GM21447 (cell line): ENCODE measurements around the gene UBE2O.

Source experiments
- ATAC-seq: cut with Tn5 transposase; IDR thresholded peaks from one replicate; pipeline ENCODE4 v1.9.1; 2021; ENCODE audit not compliant: unreplicated experiment

UBE2O gene

DNA sequence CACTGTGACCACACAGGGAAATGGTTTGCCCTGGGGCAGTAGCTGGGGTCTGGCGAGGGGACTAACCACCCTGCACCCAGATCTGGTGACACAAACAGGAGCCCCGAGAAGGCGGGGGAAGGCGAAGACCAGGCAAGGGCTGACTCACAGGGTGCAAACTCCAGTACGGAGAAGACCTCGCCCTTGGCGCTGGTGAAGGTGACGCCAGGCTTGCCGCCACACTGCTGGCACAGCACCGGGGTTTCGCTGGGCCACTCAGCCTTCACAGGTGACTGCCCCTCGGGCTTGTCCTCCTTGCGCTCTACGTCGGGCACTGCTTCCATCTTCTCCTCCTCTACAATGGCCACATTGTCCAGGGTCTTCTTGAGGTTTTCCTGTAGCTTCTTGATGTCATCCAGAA, 57.0 kb downstream of the UBE2O start:
- ATAC-seq, result no peak

DNA sequence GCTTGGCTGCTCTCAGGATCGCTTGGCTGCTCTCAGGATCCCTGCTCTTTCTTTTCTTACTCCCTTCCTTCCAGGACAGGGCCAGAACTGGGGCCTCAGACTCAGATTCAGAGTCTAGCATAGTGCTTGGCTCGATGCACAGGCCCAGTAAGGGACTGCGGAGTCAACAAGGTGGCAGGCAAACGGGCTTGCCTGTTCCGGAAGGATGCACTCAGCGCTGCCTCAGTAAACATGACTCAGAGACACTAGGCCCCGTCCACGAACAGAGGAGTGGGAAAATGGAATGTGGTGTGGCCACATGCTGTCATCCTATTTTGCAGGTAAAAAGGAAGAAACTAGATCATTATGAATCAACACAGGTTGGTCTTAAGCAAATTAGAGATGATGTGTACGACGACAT, 58.8 kb downstream of the UBE2O start:
- no peak for ATAC-seq

DNA sequence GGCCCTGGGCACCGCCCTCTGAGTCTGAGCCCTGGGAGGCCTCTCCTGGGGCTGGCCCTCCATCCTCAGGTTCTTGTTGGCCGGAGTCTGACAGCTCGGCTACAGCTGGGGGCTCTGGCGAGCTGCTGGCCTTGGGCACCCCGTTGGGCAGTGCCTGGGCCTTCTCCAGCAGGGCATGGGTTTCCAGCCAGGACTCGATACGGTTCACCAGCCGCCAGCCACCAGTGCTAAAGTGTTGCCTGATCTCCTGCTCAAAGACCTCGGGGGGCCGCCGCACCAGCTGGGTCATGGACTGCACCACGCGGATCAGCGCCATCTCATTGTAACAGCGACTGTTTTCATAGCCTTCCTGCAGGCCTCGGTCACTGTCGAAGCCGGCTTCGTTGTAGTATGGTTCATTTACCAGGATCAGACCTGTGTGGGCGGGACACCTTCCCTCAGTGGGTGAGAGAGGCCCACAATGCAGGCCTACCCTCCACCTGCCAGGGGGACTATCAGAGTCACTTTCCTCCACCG, 61.7 kb downstream of the UBE2O start:
- ATAC-seq, result no peak

DNA sequence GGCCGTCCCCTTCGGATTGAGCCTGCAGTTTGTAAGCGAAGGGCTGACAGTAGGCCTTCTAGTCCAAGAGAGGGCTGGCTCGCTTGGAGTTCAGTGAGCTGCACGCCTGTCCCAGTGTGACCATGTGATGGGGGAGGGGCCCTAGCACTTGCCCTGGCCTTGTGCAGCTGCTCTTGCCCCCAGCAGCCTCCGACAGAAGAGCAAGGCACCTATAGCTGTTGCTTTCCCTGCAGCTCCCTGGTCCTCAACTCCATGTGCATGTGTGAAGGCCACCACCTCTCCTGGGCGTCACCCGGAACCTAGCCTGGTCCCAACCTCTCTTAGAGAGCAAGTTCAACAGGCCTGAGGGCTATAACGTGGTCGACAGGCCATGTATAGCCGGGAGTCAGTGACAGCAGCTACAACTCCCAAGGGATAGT, 62.9 kb downstream of the UBE2O start:
- no peak for ATAC-seq

DNA sequence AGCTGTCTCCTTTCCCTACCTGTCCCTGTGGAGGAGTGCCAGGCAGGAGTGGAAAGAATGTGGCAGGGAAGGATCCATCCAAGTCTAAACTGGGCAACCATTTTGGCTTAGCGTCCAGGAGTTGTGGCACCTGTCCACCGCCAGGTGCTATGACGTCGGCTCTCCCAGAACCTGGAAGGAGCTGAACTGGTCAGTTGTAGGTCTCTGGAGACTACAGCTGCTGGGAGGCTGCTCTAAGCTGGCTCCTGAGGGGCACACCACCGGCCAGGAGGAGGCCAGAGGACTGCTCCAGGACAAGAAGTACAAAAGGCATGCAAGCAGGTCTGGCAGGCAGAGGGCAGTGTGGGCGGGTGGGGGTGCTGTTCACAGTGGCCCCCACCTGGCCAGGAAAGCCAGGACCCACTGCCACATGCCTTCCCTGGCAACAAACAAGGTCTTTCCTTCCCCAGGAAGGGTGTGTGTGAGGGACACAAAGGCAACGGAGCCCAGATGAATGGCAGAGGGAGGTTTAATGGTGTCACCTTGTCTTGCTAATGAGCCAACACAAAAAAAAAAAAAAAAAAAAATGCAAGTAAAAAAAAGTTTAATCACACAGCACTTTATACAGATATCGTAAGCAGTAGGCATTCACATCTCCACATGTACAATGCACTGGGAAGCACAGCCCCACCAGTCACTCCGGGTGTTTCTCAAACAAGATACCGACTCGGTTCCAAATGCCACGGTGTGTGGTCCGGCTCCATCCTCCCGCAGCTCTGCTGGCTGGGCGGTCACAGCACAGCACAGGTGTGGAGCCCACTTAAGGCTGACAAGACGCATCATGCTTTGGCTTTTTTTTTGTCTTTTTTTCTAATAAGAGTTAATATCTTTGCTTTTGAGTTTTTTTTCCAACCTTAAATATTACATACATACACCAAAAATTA, 63.7 kb downstream of the UBE2O start:
- ATAC-seq, result no peak

DNA sequence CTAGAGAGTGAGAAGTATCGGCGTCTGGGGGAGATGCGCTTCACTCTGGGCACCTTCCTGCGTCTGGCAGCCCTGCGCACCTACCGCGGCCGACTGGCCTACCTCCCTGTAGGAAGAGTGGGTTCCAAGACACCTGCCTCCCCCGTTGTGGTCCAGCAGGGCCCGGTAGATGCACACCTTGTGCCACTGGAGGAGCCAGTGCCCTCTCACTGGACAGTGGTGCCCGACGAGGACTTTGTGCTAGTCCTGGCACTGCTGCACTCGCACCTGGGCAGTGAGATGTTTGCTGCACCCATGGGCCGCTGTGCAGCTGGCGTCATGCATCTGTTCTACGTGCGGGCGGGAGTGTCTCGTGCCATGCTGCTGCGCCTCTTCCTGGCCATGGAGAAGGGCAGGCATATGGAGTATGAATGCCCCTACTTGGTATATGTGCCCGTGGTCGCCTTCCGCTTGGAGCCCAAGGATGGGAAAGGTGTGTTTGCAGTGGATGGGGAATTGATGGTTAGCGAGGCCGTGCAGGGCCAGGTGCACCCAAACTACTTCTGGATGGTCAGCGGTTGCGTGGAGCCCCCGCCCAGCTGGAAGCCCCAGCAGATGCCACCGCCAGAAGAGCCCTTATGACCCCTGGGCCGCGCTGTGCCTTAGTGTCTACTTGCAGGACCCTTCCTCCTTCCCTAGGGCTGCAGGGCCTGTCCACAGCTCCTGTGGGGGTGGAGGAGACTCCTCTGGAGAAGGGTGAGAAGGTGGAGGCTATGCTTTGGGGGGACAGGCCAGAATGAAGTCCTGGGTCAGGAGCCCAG, 65.8 kb downstream of the UBE2O start:
- ATAC-seq, result no peak

DNA sequence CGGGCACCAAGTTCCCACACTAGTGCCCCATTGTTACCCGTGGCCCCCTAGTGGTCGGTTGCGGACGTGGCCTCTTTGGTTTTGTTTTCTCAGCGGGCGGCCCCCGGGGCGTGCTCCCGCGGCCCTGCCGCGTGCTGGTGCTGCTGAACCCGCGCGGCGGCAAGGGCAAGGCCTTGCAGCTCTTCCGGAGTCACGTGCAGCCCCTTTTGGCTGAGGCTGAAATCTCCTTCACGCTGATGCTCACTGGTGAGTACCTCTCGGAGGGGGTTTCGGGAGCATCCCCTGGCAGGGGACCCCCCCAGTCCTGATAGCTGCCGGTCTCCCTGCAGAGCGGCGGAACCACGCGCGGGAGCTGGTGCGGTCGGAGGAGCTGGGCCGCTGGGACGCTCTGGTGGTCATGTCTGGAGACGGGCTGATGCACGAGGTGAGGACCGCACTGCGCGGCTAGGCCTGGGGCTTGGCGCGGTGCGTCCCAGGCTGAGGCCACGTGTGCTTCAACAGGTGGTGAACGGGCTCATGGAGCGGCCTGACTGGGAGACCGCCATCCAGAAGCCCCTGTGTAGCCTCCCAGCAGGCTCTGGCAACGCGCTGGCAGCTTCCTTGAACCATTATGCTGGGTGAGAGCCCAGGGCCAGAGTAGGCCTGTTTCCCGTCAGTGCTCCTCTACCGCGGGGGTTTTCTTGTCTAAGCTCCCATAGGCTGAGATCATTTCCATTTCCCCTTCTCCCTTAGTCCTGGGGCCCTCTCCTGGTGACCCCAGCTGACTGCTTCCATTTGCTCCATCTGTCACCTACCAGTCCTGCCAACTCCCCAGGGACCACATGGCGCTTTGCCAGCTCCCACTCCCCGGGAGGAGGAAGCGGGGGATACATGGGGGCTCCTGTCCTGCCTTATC, 66.8 kb downstream of the UBE2O start:
- ATAC-seq, result no peak

DNA sequence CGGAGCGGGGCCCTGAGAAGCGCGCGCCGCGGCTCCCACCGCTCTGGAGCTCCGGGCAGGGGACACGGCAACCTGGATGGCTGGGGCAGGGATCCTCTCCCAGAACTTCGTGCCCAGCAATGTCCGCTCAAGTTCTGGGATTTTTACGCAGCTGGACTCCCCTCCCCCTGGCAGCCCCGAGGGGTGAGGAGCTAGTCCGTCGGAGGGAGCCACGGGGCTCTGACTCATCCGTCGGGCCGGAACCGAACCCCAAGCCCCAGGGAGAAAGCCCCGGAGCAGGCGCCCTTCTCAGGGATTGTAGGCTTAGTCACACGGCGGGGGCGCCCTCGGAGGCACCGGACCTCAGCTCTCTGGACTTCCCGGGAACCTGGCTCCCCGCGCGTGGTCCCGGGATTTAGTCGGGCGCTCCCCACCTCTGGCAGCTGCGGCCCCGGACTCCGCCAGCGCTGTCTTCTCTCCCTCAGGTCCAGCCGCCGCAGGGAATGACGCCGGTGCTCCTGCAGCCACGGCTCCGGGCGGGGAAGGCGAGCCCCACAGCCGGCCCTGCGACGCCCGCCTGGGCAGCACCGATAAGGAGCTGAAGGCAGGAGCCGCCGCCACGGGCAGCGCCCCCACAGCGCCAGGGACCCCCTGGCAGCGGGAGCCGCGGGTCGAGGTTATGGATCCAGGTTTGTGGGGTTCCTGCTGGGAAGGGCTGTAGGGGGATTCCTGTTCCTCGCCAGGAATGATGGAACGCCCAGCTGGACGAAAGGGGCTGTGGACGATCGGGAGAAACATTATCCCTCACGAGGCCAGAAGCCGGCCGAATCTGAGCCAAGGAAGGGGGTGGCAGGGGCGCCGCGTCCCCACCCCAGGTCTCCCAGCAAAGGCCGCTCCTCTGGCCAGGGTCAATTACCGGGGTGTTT, 67.7 kb downstream of the UBE2O start:
- no peak for ATAC-seq

DNA sequence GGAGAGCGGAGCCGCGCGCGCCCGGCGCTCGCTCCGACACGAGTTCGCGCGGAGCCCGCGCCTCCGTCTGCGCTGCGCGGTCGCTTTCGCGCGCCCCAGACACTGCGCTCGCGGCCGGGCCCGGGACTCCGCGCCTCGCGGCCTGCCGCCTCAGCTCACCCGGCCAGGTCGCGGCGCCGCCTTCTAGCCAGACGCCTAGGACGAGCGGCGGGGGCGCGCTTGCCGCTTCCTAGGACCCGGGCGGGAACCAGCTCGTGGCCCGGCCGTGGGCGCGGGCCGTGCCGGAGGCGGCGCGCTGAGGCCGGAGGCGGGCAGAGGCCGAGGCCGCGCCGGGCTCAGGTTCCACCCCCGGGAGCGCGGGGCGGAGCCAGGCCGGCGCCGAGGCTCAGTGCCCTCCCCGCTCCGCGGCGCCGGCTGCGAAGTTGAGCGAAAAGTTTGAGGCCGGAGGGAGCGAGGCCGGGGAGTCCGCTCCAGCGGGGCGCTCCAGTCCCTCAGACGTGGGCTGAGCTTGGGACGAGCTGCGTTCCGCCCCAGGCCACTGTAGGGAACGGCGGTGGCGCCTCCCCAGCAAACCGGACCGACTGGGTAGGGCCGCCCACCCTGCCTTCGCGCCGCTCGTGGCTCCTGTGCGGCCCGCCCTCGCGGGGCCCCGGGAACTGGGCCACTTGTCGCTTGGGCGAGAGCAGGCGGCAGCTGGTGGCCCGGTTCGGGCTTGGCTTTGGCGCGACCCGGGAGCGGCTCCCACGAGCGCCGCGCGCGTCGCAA, 68.5 kb downstream of the UBE2O start, which contains the start of gene SPHK1:
Gene SPHK1, plus strand, starts transcription at position 388 of the 765 bp plus-strand sequence. CDS start 1,036 bp downstream, outside the sequence.
- peak; percentile 49 for ATAC-seq

DNA sequence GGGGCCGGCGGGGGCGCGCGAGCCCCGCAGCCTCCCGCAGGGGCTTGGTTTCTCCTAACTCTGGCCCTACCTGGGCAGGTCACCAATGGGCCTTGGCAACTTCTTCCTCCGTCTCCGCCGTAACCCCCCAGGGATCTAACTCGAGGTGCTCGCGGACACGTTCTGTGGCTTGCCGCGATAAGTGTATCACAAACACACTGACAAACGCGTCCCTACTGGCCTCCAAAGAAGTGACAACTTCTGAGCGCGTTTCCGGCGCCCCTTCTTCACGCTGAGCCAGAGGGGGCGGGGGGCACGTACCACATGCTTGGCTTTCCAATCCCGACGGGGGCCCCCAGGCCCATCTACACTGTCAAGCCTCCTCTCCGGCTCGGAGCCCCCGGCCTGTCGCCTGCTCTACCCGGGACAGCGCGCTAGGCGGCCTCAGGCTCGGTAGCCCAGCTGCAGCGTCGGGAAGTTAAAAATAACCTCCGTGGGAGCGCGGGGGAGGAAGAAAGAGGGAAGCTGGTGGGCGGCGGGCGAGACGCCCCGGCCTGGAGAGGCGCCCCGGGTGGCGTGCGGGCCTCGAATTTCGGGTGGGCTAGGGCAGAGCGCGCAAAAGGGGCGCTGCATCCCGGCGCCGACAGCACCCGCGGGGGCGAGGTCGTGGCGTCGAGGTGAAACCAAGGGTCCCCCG, 69.3 kb downstream of the UBE2O start:
- ATAC-seq, result peak; percentile 16

DNA sequence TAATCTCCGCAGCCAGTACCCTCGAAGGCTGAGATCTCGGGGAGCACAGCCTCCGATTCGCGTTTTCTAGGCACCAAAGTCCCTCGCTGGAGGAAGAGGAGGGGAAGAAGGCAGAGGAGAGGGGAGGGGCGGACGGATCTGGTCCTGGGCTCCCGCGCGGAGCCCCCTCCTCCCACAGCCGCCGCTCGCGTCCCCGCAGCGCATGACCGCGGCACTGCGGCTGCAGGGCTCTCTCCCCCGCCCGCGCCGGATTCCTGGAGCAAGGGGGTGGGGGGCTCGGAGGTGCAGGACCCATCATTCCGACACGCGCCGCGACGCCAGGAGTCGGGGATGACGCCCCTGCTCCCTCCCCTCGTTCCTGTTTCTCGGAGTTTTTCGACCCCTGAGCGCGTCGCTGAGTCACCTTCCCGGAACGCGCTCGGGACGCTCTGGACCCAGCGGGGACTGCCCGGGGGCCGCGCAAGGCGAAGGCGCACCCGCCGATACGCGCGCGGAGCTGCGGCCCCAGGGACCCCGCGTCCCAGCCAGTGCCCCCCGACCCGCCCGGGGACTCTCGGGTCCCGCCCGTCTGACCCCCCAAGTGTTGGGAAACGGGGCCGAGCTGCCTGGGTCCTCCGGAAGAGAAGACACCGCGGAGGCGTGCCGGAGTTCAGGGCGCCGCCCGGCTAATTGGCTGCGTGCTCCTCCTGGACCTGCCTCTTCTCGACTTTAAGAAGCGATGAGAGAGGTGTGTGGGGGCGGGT, 70.0 kb downstream of the UBE2O start:
- ATAC-seq, result peak; percentile 34

DNA sequence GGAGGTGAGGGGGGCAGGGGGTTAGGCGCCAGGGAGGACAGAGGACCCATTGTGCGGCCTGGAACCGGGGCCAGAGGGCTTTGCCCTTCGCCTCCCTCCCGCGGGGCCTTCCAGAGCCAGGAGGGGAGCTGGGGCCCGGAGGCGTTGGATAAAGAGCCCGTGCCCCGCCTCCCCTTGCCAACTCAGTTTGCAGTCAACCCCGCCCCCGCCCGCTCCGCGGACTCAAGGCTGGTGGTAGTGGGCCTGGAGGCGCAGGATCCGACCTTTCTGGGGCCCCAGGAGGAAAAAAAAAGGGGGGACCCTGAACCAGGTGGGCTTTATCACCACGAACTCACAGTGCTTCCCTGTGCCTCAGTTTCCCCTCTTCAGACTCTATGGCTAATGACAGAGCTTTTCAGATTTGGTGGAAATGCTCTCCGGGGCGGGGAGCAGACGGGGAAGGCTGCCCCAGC, 70.6 kb downstream of the UBE2O start:
- no peak for ATAC-seq

DNA sequence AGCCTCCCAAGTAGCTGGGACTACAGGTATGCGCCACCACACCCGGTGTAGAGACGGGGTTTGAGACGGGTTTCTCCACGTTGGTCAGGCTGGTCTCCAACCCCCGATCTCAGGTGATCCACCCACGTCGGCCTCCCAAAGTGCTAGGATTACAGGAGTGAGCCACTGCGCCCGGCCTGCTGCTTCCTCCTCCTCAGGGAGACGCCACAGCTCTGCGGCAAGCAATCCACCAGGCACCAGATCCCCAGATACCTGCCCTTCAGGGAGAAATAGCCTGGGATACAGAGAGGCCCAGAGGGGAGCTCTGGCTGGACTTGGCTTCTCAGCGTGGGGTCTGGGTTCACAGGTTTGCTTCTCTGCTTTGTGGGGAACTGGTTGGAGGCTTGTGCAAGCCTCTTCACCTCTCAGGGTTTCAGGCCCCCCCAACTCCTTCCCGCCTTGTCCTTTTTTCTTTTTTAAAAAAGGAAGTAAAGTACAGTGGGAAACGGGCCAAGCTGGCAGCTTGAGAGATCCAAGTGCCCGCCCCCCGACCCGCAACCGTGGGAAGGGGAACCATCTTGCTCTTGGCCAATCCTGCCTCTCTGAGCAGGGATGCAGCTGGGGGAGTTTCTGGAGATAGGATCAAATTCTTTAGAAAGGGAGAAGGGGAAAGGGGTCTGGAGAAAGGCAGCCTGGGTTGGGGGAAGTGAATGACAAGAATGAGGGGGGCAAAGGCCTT, 71.2 kb downstream of the UBE2O start:
- ATAC-seq, result no peak

DNA sequence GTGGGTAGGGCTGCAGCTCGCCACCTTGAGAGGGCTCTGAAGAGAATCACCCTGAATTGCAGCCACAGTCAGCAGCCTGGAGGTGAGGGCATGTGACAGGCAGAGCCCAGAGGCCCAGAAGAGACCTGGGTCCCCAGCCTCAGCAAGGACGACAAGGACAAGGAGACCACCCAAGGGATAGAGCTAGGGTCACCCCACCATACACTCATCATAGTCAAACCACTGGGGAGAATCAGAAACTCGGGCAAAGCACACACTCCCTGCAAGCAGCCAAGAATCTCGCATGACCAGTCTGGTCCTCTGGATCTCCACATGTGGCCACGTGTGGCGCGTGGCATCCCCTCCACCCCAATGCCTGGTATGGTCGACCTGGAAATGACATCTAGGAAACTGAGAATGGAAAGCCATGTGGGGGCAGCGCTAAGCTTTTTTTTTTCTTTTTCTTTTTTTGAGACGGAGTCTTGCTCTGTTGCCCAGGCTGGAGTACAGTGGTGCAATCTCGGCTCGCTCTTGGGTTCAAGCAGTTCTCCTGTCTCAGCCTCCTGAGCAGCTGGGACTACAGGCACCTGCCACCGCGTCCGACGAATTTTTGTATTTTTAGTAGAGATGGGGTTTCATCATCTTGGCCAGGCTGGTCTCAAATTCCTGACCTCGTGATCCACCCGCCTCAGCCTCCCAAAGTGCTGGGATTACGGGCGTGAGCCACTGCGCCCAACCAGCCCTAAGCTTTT, 73.1 kb downstream of the UBE2O start:
- no peak for ATAC-seq

DNA sequence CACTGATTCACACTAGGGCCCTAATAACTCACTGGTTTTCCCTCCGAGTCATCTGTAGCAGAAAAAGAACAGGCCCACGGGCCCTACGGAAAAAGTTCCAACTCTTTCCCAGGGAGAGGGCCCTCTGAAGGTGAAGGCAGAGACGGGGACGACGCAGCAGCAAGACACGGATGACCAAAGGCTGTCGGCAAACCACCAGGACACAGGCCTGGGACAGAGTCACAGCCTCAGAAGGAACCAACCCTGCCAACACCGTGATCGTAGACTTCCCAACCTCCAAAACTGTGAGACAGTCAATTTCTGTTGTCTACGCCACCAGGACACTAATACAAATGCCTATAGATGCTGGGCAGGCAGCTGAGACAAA, 73.7 kb downstream of the UBE2O start:
- ATAC-seq, result no peak

DNA sequence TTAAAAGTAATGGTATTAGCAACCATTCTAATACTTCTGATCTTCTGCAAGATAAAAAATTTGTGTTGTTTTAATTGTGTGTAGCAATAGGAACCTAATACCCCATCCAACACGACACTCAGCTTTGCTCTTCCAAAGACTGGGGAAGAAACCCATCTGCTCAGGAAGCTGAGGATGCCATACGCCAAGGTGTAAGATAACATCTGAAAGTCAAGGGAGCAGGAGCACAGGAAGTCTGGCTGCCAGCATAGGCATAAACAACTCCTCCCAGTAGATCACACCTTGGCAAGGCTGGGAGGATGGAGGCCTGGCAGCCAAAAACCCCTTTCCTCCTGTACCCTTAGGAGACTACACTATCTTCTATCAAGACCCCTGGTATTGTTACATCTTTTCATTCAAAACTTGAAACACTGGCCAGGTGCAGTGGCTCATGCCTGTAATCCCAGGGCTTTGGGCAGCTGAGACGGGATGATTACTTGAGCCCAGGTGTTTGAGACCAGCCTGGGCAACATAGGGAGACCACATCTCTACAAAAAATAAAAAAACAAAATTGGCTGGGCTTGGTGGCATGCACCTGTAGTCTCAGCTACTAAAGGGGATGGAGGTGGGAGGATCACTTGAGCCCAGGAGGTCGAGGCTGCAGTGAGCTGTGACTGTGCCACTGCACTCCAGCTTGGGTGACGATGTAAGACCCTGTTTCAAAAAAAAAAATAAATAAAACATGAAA, 74.2 kb downstream of the UBE2O start:
- no peak for ATAC-seq
